Upper lobe of left lung (tissue), 4 donors: ENCODE results near the gene PDPK1.

Source experiments
- CTCF ChIP-seq, 6 experiments: fragments of 450-650 bp in 4 of 6; fragments of 200-600 bp in 2 of 6; sonication (generic) in 2 of 6; IDR thresholded peaks; one replicate each; pipeline ENCODE4 v1.5.1; 2016 to 2019; ENCODE audit warnings: antibody characterized with exemption in 6 of 6
- EP300 ChIP-seq, 4 donors: sonication (generic); formaldehyde crosslinking; IDR thresholded peaks; one replicate each; pipeline ENCODE4 v1.5.1; 2017; ENCODE audit warnings: antibody characterized with exemption in 4 of 4, control low read depth in 2 of 4
- POLR2A ChIP-seq, 4 donors: fragments of 450-650 bp; IDR thresholded peaks; one replicate each; pipeline ENCODE4 v1.5.1; 2016 to 2017; ENCODE audit warnings: antibody characterized with exemption in 4 of 4, mild to moderate bottlenecking in 2 of 4
- POLR2AphosphoS5 ChIP-seq, 2 donors: sonication (generic); formaldehyde crosslinking; IDR thresholded peaks; one replicate each; pipeline ENCODE4 v1.5.1; 2017; ENCODE audit warnings: antibody characterized with exemption in 2 of 2

GRCh38 chr16:2597560-2597902, 59.7 kb downstream of the PDPK1 start:
- TF ChIP-seq EP300 (IDR thresholded peaks at IDR 0.05), result no peak
- TF ChIP-seq POLR2A (IDR thresholded peaks at IDR 0.05), result no peak
- TF ChIP-seq POLR2AphosphoS5 (IDR thresholded peaks at IDR 0.05), result no peak
- no peak for TF ChIP-seq CTCF (IDR thresholded peaks at IDR 0.05)
